HepG2 (cell line): Measurements from ENCODE around the gene HNRNPA0. TPM values are rescaled to one million over a fixed set of nuclear protein-coding genes. Genes with fewer than 3 reads are reported as not detected.

Source experiments
- CEBPB ChIP-seq: IDR thresholded peaks from 2 replicates; pipeline ENCODE4 v1.6.1; 2011; ENCODE audit warnings: low read depth, low read length, improper control_type of control experiment, borderline replicate concordance
- JARID2 ChIP-seq: sonication (generic); formaldehyde crosslinking; IDR thresholded peaks from 2 replicates; pipeline ENCODE4 v1.8.1; 2023; ENCODE audit warnings: missing genetic modification reagents, inconsistent platforms; ENCODE audit not compliant: insufficient replicate concordance
- JDP2 ChIP-seq: sonication (generic); formaldehyde crosslinking; IDR thresholded peaks from 2 replicates; pipeline ENCODE4 v1.8.1; 2022; ENCODE audit warnings: missing genetic modification reagents, borderline replicate concordance
- KLF9 ChIP-seq: IDR thresholded peaks from 2 replicates; pipeline ENCODE4 v1.6.1; 2016; ENCODE audit warnings: low read depth
- MTA3 ChIP-seq: sonication (generic); formaldehyde crosslinking; IDR thresholded peaks from 2 replicates; pipeline ENCODE4 v1.4.0; 2020; ENCODE audit warnings: missing genetic modification reagents
- NPAS2 ChIP-seq: sonication (generic); formaldehyde crosslinking; IDR thresholded peaks from 2 replicates; pipeline ENCODE4 v1.8.0; 2022; ENCODE audit warnings: mild to moderate bottlenecking, missing genetic modification reagents, borderline replicate concordance
- SP5 ChIP-seq: IDR thresholded peaks from 2 replicates; pipeline ENCODE4 v1.6.1; 2016; ENCODE audit warnings: low read depth, borderline replicate concordance
- TCF7 ChIP-seq: sonication (generic); IDR thresholded peaks from 2 replicates; pipeline ENCODE4 v1.6.1; 2016; ENCODE audit warnings: antibody characterized with exemption, low read depth
- THAP11 ChIP-seq: IDR thresholded peaks from 2 replicates; pipeline ENCODE4 v1.6.1; 2016; ENCODE audit warnings: missing biosample characterization, missing genetic modification reagents
- THYN1 ChIP-seq: sonication (generic); formaldehyde crosslinking; IDR thresholded peaks from 2 replicates; pipeline ENCODE4 v1.8.1; 2023; ENCODE audit warnings: low read depth, mild to moderate bottlenecking, moderate library complexity, missing genetic modification reagents, borderline replicate concordance
- XBP1 ChIP-seq: sonication (generic); formaldehyde crosslinking; IDR thresholded peaks from 2 replicates; pipeline ENCODE4 v1.5.0; 2020; ENCODE audit warnings: missing genetic modification reagents
- ZFP90 ChIP-seq: sonication (generic); formaldehyde crosslinking; IDR thresholded peaks from 2 replicates; pipeline ENCODE4 v1.8.0; 2022; ENCODE audit warnings: missing genetic modification reagents, mild to moderate bottlenecking, inconsistent platforms, borderline replicate concordance
- ZNF274 ChIP-seq: sonication (generic); formaldehyde crosslinking; IDR thresholded peaks from 2 replicates; pipeline ENCODE4 v1.5.1; 2020; ENCODE audit warnings: mild to moderate bottlenecking, missing genetic modification reagents
- ZNF337 ChIP-seq: sonication (generic); formaldehyde crosslinking; IDR thresholded peaks from 2 replicates; pipeline ENCODE4 v1.5.1; 2020; ENCODE audit warnings: missing genetic modification reagents, low read depth, mild to moderate bottlenecking, borderline replicate concordance
- ZNF720 ChIP-seq: sonication (generic); formaldehyde crosslinking; IDR thresholded peaks from 2 replicates; pipeline ENCODE4 v1.4.0; 2020; ENCODE audit warnings: missing genetic modification reagents
- polyA plus RNA-seq, 8 experiments: library from polyadenylated mRNA; depleted of rRNA in 3 of 8; stranded (reverse) in 7 of 8; unstranded in 1 of 8; fragments of >200 nt; fragmentation: Illumina TruSeq in 4 of 8; extraction: Trizol in 4 of 8; gene quantifications; 2 replicates each; pipeline versions ENCODE4 v1.2.1 to v1.2.3, GENCODE V29; 2011 to 2016; ENCODE audit warnings: low read depth in 4 of 8, missing spikeins in 1 of 8, mixed read lengths in 1 of 8; ENCODE audit not compliant: insufficient read depth in 1 of 8
- total RNA-seq, 5 experiments: library from RNA; depleted of rRNA; stranded (reverse); fragments of >200 nt; fragmentation: Illumina TruSeq; extraction: Trizol; gene quantifications; 2 replicates each; pipeline ENCODE4 v1.2.3, GENCODE V29; 2016; ENCODE audit warnings: low read depth in 1 of 5
- TF ChIP-seq, protein P1 (sequence below): sonication (generic); formaldehyde crosslinking; IDR thresholded peaks from 2 replicates; pipeline ENCODE4 v1.5.0; 2020; ENCODE audit warnings: mild to moderate bottlenecking, missing genetic modification reagents, borderline replicate concordance
- TF ChIP-seq, protein P2 (sequence below): sonication (generic); formaldehyde crosslinking; conservative IDR thresholded peaks from 2 replicates; pipeline ENCODE4 v1.8.1; 2023; ENCODE audit warnings: missing genetic modification reagents
- TF ChIP-seq, protein P3 (sequence below): IDR thresholded peaks from 2 replicates; pipeline ENCODE4 v1.6.1; 2018; ENCODE audit warnings: missing genetic modification reagents
- TF ChIP-seq, protein P4 (sequence below): sonication (generic); formaldehyde crosslinking; IDR thresholded peaks from 2 replicates; pipeline ENCODE4 v1.4.0; 2020; ENCODE audit warnings: low read depth, missing genetic modification reagents

HNRNPA0 gene
- total and polyA plus RNA-seq, 2 of the 13 experiments (the other 11 are each of a cell fraction or from before 2014, with no cell fraction given): 9.0 to 12.9 TPM

DNA sequence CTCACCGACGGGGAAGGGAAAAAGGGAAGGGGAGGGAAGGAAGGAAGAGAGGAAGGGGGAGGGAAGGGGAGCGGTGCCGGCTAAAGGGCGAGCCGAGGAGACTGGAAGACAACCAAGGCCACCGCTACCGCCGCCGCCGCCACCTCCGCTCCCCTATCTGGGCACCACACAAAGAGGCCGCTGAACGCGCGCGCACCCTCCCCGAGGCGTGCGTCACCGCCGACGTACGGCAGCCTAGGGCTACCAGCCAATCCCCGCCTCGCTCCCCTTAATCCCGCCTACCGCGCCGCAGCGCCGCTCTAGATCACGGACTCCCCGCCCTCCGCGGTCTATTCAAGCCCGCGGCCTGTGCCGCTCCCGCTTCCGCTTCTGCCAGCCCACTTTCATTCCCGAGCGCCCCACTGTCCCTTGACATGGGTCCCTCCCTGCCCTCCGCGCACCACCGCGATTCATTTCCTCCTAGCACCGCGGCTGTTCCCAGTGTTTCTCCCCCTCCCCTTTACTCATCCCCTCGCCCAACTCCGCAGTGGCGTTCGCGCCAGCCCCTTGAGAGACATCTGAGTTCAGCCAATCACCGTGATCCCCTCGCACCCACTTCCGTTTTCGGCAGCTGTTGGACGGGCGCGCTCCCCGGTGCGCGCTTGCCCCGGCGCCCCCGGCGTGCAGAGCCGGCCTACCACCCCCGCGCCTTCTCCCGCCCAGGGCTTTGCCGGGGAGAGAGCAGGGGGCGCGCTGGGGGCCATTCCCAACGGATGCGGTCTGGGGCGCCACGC lies at the start of gene HNRNPA0 (continued):
- TF ChIP-seq THYN1 (CRISPR knock-in tag): no peak
- TF ChIP-seq CEBPB: no peak
- TF ChIP-seq TCF7: peak; percentile 5; the same call in 1 of the 2 replicates
- no peak; the same call in 1 of the 2 replicates for TF ChIP-seq ZFP90 (CRISPR knock-in tag)
- TF ChIP-seq, protein P1, sequence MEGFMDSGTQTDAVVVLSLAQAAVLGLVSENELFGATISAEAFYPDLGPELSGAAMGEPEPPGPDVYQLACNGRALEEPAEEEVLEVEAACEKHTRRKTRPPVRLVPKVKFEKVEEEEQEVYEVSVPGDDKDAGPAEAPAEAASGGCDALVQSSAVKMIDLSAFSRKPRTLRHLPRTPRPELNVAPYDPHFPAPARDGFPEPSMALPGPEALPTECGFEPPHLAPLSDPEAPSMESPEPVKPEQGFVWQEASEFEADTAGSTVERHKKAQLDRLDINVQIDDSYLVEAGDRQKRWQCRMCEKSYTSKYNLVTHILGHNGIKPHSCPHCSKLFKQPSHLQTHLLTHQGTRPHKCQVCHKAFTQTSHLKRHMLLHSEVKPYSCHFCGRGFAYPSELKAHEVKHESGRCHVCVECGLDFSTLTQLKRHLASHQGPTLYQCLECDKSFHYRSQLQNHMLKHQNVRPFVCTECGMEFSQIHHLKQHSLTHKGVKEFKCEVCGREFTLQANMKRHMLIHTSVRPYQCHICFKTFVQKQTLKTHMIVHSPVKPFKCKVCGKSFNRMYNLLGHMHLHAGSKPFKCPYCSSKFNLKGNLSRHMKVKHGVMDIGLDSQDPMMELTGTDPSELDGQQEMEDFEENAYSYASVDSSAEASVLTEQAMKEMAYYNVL (CRISPR knock-in tag): 0 out of 2 replicates have a peak, but pooled peaks have one; percentile 52
- TF ChIP-seq, protein P2, sequence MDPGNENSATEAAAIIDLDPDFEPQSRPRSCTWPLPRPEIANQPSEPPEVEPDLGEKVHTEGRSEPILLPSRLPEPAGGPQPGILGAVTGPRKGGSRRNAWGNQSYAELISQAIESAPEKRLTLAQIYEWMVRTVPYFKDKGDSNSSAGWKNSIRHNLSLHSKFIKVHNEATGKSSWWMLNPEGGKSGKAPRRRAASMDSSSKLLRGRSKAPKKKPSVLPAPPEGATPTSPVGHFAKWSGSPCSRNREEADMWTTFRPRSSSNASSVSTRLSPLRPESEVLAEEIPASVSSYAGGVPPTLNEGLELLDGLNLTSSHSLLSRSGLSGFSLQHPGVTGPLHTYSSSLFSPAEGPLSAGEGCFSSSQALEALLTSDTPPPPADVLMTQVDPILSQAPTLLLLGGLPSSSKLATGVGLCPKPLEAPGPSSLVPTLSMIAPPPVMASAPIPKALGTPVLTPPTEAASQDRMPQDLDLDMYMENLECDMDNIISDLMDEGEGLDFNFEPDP (CRISPR knock-in tag): 0 out of 2 replicates have a peak, but pooled peaks have one; percentile 52
- TF ChIP-seq ZNF337 (CRISPR knock-in tag): no peak; the same call in 1 of the 2 replicates
- TF ChIP-seq XBP1 (CRISPR knock-in tag): no peak
- TF ChIP-seq SP5 (CRISPR knock-in tag): no peak
- TF ChIP-seq NPAS2 (CRISPR knock-in tag): no peak
- no peak for TF ChIP-seq JARID2
- TF ChIP-seq, protein P3, sequence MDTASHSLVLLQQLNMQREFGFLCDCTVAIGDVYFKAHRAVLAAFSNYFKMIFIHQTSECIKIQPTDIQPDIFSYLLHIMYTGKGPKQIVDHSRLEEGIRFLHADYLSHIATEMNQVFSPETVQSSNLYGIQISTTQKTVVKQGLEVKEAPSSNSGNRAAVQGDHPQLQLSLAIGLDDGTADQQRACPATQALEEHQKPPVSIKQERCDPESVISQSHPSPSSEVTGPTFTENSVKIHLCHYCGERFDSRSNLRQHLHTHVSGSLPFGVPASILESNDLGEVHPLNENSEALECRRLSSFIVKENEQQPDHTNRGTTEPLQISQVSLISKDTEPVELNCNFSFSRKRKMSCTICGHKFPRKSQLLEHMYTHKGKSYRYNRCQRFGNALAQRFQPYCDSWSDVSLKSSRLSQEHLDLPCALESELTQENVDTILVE (CRISPR knock-in tag): no peak; the same call in 1 of the 2 replicates
- no peak for TF ChIP-seq MTA3 (CRISPR knock-in tag)
- TF ChIP-seq THAP11 (CRISPR knock-in tag): peak; percentile 78
- TF ChIP-seq KLF9 (CRISPR knock-in tag): no peak
- no peak; the same call in 1 of the 2 replicates for TF ChIP-seq JDP2
- TF ChIP-seq ZNF274 (CRISPR knock-in tag): no peak; the same call in 1 of the 2 replicates
- no peak for TF ChIP-seq ZNF720 (CRISPR knock-in tag)
- TF ChIP-seq, protein P4, sequence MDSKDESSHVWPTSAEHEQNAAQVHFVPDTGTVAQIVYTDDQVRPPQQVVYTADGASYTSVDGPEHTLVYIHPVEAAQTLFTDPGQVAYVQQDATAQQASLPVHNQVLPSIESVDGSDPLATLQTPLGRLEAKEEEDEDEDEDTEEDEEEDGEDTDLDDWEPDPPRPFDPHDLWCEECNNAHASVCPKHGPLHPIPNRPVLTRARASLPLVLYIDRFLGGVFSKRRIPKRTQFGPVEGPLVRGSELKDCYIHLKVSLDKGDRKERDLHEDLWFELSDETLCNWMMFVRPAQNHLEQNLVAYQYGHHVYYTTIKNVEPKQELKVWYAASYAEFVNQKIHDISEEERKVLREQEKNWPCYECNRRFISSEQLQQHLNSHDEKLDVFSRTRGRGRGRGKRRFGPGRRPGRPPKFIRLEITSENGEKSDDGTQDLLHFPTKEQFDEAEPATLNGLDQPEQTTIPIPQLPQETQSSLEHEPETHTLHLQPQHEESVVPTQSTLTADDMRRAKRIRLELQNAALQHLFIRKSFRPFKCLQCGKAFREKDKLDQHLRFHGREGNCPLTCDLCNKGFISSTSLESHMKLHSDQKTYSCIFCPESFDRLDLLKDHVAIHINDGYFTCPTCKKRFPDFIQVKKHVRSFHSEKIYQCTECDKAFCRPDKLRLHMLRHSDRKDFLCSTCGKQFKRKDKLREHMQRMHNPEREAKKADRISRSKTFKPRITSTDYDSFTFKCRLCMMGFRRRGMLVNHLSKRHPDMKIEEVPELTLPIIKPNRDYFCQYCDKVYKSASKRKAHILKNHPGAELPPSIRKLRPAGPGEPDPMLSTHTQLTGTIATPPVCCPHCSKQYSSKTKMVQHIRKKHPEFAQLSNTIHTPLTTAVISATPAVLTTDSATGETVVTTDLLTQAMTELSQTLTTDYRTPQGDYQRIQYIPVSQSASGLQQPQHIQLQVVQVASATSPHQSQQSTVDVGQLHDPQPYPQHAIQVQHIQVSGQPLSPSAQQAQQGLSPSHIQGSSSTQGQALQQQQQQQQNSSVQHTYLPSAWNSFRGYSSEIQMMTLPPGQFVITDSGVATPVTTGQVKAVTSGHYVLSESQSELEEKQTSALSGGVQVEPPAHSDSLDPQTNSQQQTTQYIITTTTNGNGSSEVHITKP: peak; percentile 70; the same call in 1 of the 2 replicates
